Measurements from ENCODE around the gene DOK4.

The DOK4 gene

DNA sequence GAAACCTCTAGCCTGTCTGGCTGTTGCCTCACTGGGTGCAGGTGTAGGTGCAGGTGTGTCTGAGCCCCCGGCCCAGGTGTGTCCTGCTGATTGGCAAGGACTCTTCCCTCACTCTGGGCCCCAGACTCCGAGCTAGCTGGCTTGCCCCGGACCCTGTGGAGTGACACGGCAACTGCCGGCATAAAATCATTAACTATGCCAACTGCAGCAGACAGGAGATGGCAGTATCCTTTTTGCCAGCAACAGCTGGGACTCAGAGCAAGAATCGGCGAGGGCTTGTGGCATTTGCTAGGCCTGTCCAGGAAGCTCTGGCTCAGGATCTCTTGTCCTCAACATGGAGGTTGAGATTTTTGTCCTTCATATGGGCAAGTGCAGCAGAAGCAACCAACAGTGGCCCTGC is 59.9 kb downstream of the DOK4 start:
- DNase-seq (ENCODE audit: low read depth) = no peak
- H3K4me3 ChIP-seq (ENCODE audit: low read depth, low read length) = no peak overlapping the region
- TF ChIP-seq CTCF (IDR thresholded peaks at IDR 0.05; ENCODE audit: low read depth, low read length, missing control alignments) = no peak
- in situ Hi-C loops (cut with HindIII; ENCODE audit: low sequenced_read_pairs) = no loop called here

GRCh38 chr16:57424583-57424982 is 61.7 kb downstream of the DOK4 start:
- no peak for DNase-seq (ENCODE audit: low read depth)
- no peak for TF ChIP-seq CTCF (IDR thresholded peaks at IDR 0.05; ENCODE audit: low read depth, low read length, missing control alignments)
- in situ Hi-C loops (cut with HindIII; ENCODE audit: low sequenced_read_pairs) = no loop called here
- no peak overlapping the region for H3K4me3 ChIP-seq (ENCODE audit: low read depth, low read length)

DNA sequence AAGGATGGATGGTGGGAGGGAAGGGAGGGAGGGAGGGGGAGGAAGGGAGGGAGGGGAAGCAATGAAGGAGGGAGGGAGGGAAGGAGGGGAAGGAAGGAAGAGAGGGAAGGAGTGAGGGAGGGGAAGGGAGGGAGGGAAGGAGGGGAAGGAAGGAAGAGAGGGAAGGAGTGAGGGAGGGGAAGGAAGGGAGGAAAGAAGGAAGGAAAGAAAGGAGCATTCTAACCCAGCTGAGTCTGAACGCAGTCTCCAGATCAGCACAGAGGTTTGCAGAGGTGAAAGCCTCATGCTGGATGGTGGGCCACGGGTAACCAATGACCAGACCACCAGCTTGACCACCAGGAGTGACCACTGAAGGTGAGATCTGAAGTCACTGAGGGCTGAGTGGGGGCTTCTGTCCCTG is 63.1 kb downstream of the DOK4 start:
- no peak for TF ChIP-seq CTCF (IDR thresholded peaks at IDR 0.05; ENCODE audit: low read depth, low read length, missing control alignments)
- in situ Hi-C loops (cut with HindIII; ENCODE audit: low sequenced_read_pairs) = no loop called here
- DNase-seq (ENCODE audit: low read depth) = no peak
- H3K4me3 ChIP-seq (ENCODE audit: low read depth, low read length) = no peak overlapping the region

- H3K4me3 ChIP-seq (ENCODE audit: low read depth, low read length) = no peak overlapping the region
- peak; percentile 96 for TF ChIP-seq CTCF (IDR thresholded peaks at IDR 0.05; ENCODE audit: low read depth, low read length, missing control alignments)
- in situ Hi-C loops (cut with HindIII; ENCODE audit: low sequenced_read_pairs) = no loop called here
- peak; percentile 45 for DNase-seq (ENCODE audit: low read depth)
Measured at GRCh38 chr16:57422026-57422944, 64.0 kb downstream of the DOK4 start.
